ENCODE results near the gene ZMIZ1.

The ZMIZ1 gene

DNA sequence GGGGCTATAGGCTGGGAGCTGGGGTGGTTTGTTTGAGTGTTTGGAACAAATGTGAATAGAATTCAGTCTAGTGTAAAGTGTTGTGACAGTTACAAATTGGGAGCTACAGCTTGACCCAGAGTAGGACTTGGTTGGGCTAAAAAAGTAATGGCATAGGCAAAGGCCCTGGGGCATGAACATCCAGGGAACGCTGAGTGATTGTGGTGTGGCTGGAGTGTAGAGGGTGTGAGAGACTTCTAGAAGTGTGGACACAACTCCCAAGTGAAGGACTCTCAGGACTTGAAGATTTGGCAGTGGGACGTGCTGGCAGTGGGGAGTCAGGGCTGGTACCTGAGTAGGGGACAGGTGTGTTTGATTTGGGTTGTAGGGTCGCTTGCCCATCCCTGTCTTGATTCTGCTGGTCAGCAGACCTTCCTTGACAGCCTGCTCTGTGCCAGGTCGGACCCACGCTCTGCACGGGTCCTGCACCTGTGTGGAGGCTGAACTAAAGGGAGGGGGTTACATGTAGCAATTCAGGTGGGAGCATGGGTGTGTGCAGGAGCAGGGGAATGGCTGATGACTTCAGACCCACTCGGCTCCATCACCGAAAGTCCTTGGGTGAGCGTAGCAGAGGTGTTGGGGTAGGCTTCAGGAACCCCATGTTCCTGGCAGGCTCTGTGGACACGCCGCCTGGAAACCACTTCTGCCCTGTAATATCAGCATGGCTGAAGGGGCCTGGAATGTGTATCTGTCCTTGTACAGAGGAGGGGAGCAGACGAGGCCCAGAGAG is 43.3 kb downstream of the ZMIZ1 start:
- H3K4me3 ChIP-seq (replicated peaks in 1 of 2; ENCODE audit: low read depth in 2 of 2, low read length in 2 of 2), result no peak overlapping the region
- TF ChIP-seq, protein P1, sequence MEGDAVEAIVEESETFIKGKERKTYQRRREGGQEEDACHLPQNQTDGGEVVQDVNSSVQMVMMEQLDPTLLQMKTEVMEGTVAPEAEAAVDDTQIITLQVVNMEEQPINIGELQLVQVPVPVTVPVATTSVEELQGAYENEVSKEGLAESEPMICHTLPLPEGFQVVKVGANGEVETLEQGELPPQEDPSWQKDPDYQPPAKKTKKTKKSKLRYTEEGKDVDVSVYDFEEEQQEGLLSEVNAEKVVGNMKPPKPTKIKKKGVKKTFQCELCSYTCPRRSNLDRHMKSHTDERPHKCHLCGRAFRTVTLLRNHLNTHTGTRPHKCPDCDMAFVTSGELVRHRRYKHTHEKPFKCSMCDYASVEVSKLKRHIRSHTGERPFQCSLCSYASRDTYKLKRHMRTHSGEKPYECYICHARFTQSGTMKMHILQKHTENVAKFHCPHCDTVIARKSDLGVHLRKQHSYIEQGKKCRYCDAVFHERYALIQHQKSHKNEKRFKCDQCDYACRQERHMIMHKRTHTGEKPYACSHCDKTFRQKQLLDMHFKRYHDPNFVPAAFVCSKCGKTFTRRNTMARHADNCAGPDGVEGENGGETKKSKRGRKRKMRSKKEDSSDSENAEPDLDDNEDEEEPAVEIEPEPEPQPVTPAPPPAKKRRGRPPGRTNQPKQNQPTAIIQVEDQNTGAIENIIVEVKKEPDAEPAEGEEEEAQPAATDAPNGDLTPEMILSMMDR (IDR thresholded peaks at IDR 0.05; ENCODE audit: low read depth, low read length), result no peak
- DNase-seq (ENCODE audit: low read depth in 2 of 2), result no peak

DNA sequence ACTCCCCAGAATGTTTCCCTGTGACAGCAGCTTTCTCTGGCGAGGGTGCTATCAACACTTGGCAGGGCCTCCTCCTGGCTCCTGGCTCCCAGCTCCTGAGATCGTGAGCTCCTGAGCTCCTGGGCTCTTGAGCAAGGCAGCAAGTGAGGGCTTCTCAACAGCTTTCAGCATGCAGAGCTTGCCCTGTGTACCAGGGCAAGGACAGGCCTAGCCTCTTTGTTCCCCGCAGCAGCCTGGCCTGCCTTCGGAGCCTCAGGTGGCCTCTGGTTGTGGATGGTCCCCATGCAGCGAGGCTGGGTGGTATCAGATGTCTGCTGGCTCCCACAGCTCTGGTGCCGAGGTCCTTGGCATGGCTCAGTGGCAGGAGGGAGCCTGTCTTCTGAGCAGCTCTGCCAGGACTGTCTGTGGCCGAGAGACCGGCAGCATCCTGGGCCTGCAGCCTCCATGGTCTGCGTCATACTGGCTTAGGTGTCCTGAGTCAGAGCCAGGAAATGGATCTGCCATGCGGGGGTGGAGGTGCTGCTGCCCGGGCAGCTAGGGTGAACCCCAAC is 44.2 kb downstream of the ZMIZ1 start:
- TF ChIP-seq, protein P1 (IDR thresholded peaks at IDR 0.05; ENCODE audit: low read depth, low read length), result no peak
- H3K4me3 ChIP-seq (replicated peaks in 1 of 2; ENCODE audit: low read depth in 2 of 2, low read length in 2 of 2), result no peak overlapping the region
- DNase-seq (ENCODE audit: low read depth in 2 of 2), result peak; percentile 71 to 82

DNA sequence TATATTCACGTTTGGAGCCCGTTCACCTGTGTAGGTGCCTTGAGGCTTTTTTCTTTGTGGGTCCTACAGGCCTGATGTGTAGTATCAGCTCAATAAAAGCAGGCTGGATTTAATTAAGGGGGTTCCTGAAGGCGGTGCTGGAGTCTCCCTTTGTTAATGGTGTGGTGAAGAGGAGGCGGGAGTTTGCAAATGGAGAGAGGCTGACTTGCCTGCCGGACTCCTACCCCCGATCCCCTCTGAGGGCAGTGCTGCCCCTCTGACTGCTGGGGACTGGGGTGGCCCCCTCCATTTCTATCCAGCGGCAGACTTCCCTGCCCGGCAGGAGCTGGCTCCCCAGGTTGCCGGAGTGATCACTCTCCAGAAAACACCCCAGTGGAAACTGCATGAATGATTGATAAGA is 45.1 kb downstream of the ZMIZ1 start:
- DNase-seq (ENCODE audit: low read depth in 2 of 2), result no peak
- H3K4me3 ChIP-seq (replicated peaks in 1 of 2; ENCODE audit: low read depth in 2 of 2, low read length in 2 of 2), result no peak overlapping the region
- TF ChIP-seq, protein P1 (IDR thresholded peaks at IDR 0.05; ENCODE audit: low read depth, low read length), result no peak

DNA sequence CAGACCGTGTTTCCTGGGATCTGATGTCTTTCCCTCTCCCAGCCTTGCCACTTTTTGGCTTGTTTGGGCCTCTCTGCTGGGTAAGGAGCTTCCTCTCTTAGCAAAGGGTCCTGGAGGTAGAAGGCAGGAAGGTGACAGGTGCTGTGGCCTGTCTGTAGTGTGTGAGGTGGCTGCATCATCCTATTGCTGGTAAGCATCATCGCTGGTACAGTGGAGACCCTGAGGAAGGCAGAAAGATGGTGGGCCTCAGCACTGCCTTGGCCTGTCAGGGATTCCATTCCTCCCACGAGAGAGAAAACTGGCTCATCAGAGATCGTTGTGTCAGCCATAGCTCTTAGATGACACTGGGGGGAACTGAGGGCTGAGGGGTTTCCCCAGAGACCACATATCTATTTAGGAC is 46.5 kb downstream of the ZMIZ1 start:
- no peak for DNase-seq (ENCODE audit: low read depth in 2 of 2)
- TF ChIP-seq, protein P1 (IDR thresholded peaks at IDR 0.05; ENCODE audit: low read depth, low read length), result no peak

DNA sequence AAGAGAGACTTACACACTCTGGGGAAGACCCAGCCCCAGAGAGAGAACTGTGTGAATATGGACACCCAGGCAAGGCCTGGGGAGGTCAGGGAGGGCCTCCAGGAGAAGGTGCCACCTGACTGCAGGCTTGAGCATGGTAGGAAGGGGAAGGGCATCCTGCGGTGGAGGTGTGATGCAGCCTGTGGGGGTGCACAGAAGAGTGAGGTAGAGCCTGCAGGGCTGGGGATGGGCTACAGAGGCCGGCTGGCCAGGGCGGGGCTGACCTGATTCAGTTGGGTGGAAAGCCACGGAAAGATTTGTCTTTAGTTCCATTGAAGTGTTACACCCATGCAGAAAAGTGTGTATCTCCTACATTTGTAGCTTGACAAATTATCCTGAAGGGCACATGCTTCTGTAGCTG is 47.6 kb downstream of the ZMIZ1 start:
- no peak for DNase-seq (ENCODE audit: low read depth in 2 of 2)
- TF ChIP-seq, protein P1 (IDR thresholded peaks at IDR 0.05; ENCODE audit: low read depth, low read length), result no peak
- no peak overlapping the region for H3K4me3 ChIP-seq (replicated peaks in 1 of 2; ENCODE audit: low read depth in 2 of 2, low read length in 2 of 2)

More for the DNA sequence above, 46.5 kb downstream of the ZMIZ1 start:
- H3K4me3 ChIP-seq (replicated peaks in 1 of 2; ENCODE audit: low read depth in 2 of 2, low read length in 2 of 2), result no peak overlapping the region

DNA sequence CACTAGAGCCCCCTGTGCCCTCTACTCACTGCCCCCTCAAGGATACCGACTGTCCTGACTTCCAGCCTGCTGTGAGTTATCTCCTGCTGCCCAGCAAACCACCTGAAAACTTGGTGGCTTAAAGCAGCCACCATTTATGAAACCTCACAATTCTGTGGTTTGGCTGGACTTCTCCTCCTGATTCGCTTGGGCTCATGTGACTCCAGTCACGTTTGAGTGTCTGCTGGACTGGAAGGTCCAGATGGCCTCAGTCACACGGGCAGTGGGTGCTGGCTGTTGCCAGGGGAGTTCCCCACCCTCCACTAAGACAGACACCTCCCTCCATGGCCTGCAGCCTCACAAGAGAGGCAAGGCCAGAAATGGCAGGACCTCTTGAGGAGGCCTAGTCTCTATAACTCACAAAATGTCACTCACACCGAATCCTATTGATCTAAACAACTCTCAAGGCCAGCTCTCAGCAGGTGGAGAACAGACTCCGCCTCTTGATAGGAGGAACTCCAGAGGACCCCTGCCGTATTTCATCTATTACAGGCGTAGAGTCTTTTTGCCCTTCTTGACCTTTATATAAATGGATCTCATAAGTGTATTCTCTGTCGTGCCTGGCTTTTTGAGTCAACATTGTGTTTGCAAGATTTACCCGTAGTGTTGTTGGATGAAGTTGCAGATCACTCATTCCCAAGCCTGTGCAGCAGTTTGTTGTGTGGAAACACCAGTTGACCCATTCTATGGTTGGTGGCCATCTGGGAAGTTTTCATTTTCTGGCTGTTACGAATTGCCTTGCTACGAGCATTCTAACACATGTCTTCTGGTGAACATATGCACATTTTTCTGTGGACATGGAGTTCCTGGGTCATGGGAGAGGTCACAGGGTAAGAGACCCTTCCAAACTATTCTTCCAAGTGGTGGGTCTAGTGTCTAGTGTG is 48.3 kb downstream of the ZMIZ1 start:
- H3K4me3 ChIP-seq (replicated peaks in 1 of 2; ENCODE audit: low read depth in 2 of 2, low read length in 2 of 2), result no peak overlapping the region
- DNase-seq (ENCODE audit: low read depth in 2 of 2), result peak; percentile 31 to 43
- TF ChIP-seq, protein P1 (IDR thresholded peaks at IDR 0.05; ENCODE audit: low read depth, low read length), result no peak

All from cardiac fibroblast (primary cell).